DOHH2 (cell line): ENCODE measurements around the gene TAS2R60.

Experiments used
- H3F3A ChIP-seq: fragments of 200-600 bp; sonication (generic), shearing (Covaris generic); 2 replicates; pipeline ENCODE4 v1.6.0; 2016; ENCODE audit warnings: antibody characterized with exemption, mild to moderate bottlenecking; ENCODE audit not compliant: control insufficient read depth, insufficient read depth
- H3K27ac ChIP-seq: fragments of 200-600 bp; sonication (generic); 2 replicates; pipeline ENCODE4 v1.5.1; 2014; ENCODE audit warnings: low read depth, mild to moderate bottlenecking, low read length, moderate library complexity
- H3K27me3 ChIP-seq: fragments of 200-600 bp; sonication (generic); 2 replicates; pipeline ENCODE4 v1.6.1; 2014; ENCODE audit warnings: mild to moderate bottlenecking, low read length, mixed read lengths; ENCODE audit not compliant: control insufficient read depth
- H3K36me3 ChIP-seq: fragments of 200-600 bp; sonication (generic); 2 replicates; pipeline ENCODE4 v1.6.1; 2014; ENCODE audit warnings: mild to moderate bottlenecking, low read length, moderate library complexity, mixed read lengths; ENCODE audit not compliant: control insufficient read depth
- H3K4me1 ChIP-seq: fragments of 200-600 bp; sonication (generic); 2 replicates; pipeline ENCODE4 v1.6.1; 2014; ENCODE audit warnings: mild to moderate bottlenecking, low read length, mixed read lengths; ENCODE audit not compliant: control insufficient read depth
- H3K4me2 ChIP-seq: fragments of 200-600 bp; sonication (generic); 2 replicates; pipeline ENCODE4 v1.6.0; 2014; ENCODE audit warnings: mild to moderate bottlenecking, low read length, moderate library complexity
- H3K4me3 ChIP-seq: fragments of 200-600 bp; sonication (generic); 2 replicates; pipeline ENCODE4 v1.5.1; 2014; ENCODE audit warnings: mild to moderate bottlenecking, low read length, mixed read lengths
- H3K79me2 ChIP-seq: fragments of 200-600 bp; sonication (generic); 2 replicates; pipeline ENCODE4 v1.6.1; 2014; ENCODE audit warnings: mild to moderate bottlenecking, low read length, mixed read lengths; ENCODE audit not compliant: control insufficient read depth
- H3K9me2 ChIP-seq: fragments of 200-600 bp; sonication (generic); replicated peaks from 2 replicates; pipeline ENCODE4 v1.6.1; 2014; ENCODE audit warnings: mild to moderate bottlenecking, low read length, mixed read lengths; ENCODE audit not compliant: control insufficient read depth
- H3K9me3 ChIP-seq: fragments of 200-600 bp; sonication (generic); 2 replicates; pipeline ENCODE4 v1.6.1; 2014; ENCODE audit warnings: antibody characterized with exemption, low read length, mixed read lengths; ENCODE audit not compliant: control insufficient read depth, insufficient read depth
- H4K20me1 ChIP-seq: fragments of 200-600 bp; sonication (generic); 2 replicates; pipeline ENCODE4 v1.6.0; 2014; ENCODE audit warnings: low read depth, mild to moderate bottlenecking, antibody characterized with exemption, low read length, moderate library complexity; ENCODE audit not compliant: control insufficient read depth, insufficient read depth
- EZH2phosphoT487 ChIP-seq: fragments of 200-600 bp; sonication (generic); IDR thresholded peaks from 2 replicates; pipeline ENCODE4 v1.6.1; 2017; ENCODE audit warnings: borderline replicate concordance, mild to moderate bottlenecking, antibody characterized with exemption, low read length, moderate library complexity, mixed read lengths
- TF ChIP-seq, protein P1 (sequence below): fragments of 200-600 bp; sonication (generic); IDR thresholded peaks from one replicate; pipeline ENCODE4 v1.5.1; 2014; ENCODE audit warnings: antibody characterized with exemption, mild to moderate bottlenecking, low read depth, low read length; ENCODE audit not compliant: poor library complexity, severe bottlenecking

Gene TAS2R60

DNA sequence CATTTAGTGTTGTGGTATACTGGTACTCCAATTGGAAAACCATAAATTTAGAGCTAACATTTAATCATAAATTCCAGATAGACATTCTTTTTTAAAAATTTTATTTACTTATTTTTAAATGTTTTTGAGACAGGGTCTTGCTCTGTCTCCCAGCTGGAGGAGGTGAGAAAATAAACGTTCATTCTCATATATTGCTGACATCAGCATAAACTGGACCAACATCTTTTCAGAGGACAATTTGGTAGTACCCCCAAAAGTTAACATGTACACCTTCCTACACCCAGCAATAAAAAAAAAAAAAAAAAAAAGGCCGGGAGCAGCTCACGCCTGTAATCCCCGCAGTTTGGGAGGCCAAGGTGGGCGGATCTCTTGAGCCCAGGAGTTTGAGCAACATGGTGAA, 5.2 kb downstream of the TAS2R60 start:
- Histone ChIP-seq H3K36me3 (no peaks in the 10 kb centered on the region), H3K9me3 (no peaks in the 10 kb centered on the region), H4K20me1 (no peaks in the 10 kb centered on the region), H3K27me3 (peaks cover 15% of the 10 kb centered on the region), H3K79me2 (no peaks in the 10 kb centered on the region), H3K4me2 (no peak overlapping the region), H3K27ac (no peak overlapping the region), H3K4me1 (no peaks in the 10 kb centered on the region), H3F3A (no peaks in the 10 kb centered on the region), H3K9me2 (no peaks in the 10 kb centered on the region), H3K4me3 (no peak overlapping the region)
- TF ChIP-seq EZH2phosphoT487 = no peak
- TF ChIP-seq, protein P1, sequence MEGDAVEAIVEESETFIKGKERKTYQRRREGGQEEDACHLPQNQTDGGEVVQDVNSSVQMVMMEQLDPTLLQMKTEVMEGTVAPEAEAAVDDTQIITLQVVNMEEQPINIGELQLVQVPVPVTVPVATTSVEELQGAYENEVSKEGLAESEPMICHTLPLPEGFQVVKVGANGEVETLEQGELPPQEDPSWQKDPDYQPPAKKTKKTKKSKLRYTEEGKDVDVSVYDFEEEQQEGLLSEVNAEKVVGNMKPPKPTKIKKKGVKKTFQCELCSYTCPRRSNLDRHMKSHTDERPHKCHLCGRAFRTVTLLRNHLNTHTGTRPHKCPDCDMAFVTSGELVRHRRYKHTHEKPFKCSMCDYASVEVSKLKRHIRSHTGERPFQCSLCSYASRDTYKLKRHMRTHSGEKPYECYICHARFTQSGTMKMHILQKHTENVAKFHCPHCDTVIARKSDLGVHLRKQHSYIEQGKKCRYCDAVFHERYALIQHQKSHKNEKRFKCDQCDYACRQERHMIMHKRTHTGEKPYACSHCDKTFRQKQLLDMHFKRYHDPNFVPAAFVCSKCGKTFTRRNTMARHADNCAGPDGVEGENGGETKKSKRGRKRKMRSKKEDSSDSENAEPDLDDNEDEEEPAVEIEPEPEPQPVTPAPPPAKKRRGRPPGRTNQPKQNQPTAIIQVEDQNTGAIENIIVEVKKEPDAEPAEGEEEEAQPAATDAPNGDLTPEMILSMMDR = no peak

DNA sequence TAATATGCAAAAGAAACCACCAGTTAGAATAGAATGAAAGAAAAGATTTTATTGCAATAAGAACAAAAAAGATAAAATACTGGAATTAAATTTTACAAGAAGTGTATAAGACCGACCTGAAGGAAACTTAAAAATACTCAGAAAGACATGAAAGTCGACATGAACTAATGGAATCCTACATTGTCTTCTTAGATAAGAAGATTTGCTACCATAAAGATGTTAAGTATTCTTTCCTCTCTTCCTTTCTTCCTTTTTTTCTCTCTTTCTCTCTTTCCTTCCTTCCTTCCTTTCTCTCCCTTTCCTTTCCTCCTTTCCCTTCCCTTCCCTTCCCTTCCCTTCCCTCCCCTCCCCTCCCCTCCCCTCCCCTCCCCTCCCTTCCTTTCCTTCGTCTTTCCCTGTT, 6.5 kb downstream of the TAS2R60 start:
- Histone ChIP-seq H3K4me3 (no peak overlapping the region), H3K27ac (no peak overlapping the region), H3K36me3 (no peaks in the 10 kb centered on the region), H3K27me3 (peaks cover 15% of the 10 kb centered on the region), H3K9me3 (no peaks in the 10 kb centered on the region), H3K4me2 (no peak overlapping the region), H3K4me1 (no peaks in the 10 kb centered on the region), H3K9me2 (no peaks in the 10 kb centered on the region), H4K20me1 (no peaks in the 10 kb centered on the region), H3F3A (no peaks in the 10 kb centered on the region), H3K79me2 (no peaks in the 10 kb centered on the region)
- no peak for TF ChIP-seq EZH2phosphoT487
- TF ChIP-seq, protein P1 = no peak

GRCh38 chr7:143451122-143451521, 7.9 kb downstream of the TAS2R60 start:
- H3K4me2 ChIP-seq = no peak overlapping the region
- H3K27ac ChIP-seq = no peak overlapping the region
- H4K20me1 ChIP-seq = no peaks in the 10 kb centered on the region
- H3K4me1 ChIP-seq = no peaks in the 10 kb centered on the region
- H3K79me2 ChIP-seq = no peaks in the 10 kb centered on the region
- H3K9me2 ChIP-seq = no peaks in the 10 kb centered on the region
- H3K9me3 ChIP-seq = no peaks in the 10 kb centered on the region
- TF ChIP-seq, protein P1 = no peak
- no peak for TF ChIP-seq EZH2phosphoT487
- peaks cover 8% of the 10 kb centered on the region for H3K27me3 ChIP-seq
- H3K36me3 ChIP-seq = no peaks in the 10 kb centered on the region
- no peaks in the 10 kb centered on the region for H3F3A ChIP-seq
- H3K4me3 ChIP-seq = no peak overlapping the region

DNA sequence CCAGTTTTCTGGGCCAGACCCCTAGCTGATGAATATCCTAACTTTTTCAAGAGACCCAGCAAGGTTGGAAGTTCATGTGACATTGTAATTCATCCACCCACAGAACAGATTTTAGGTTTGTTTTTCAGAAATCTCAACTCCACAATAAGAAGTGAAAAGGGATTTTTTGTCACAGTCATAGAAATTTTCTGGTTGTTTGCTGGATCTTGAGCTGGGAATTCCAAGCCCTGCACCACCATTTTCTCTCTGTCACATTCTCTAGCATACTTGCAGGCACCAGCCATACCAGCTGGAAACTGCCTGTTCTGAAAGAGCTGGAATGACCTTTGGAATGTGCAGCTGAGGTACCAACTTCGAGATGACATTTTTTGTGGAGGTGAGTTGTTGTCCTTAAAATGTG, 8.5 kb downstream of the TAS2R60 start:
- TF ChIP-seq EZH2phosphoT487 = no peak
- TF ChIP-seq, protein P1 = no peak
- no peaks in the 10 kb centered on the region for H3K4me1 ChIP-seq
- H3K79me2 ChIP-seq = no peaks in the 10 kb centered on the region
- H3K9me2 ChIP-seq = no peaks in the 10 kb centered on the region
- H3F3A ChIP-seq = no peaks in the 10 kb centered on the region
- H3K27me3 ChIP-seq = peaks cover 6% of the 10 kb centered on the region; the same call in 1 of the 2 replicates
- H4K20me1 ChIP-seq = no peaks in the 10 kb centered on the region
- H3K4me3 ChIP-seq = no peak overlapping the region
- H3K9me3 ChIP-seq = no peaks in the 10 kb centered on the region
- no peak overlapping the region for H3K4me2 ChIP-seq
- no peak overlapping the region for H3K27ac ChIP-seq
- H3K36me3 ChIP-seq = no peaks in the 10 kb centered on the region
